Activated CD8-positive, alpha-beta T cell treated with anti-CD3 and anti-CD28 coated beads, Interleukin-2, amount 10 ng/mL, durations not matched to agents 7 days and 5 days (primary cell): ENCODE measurements around the gene SPHK1. TPM values are rescaled to one million over a fixed set of nuclear protein-coding genes. Genes with fewer than 3 reads are reported as not detected.
"Not testable (repeated sequence)": the region's sequence is repeated elsewhere in the genome, so short reads cannot be mapped to it uniquely, and the experiment has no call there.

Experiments used
- ATAC-seq: fragments of 150-1000 bp; cut with Tn5 transposase; one replicate; pipeline ENCODE4 v1.10.0; 2021; ENCODE audit warnings: moderate library complexity
- CTCF ChIA-PET: fragments of 350-600 bp; sonication (Branson Sonifier 250); formaldehyde crosslinking; loops from one replicate; lab custom pipeline; 2021; ENCODE audit warnings: antibody characterized with exemption; lab: Charles Lee
- POLR2A ChIA-PET: fragments of 350-600 bp; sonication (Branson Sonifier 250); formaldehyde crosslinking; loops from one replicate; lab custom pipeline; 2021; ENCODE audit warnings: antibody characterized with exemption; lab: Charles Lee
- DNase-seq: peaks from one replicate; pipeline ENCODE4 v3.0.0-alpha.2; 2020
- H3K27ac Mint-ChIP-seq: one replicate; pipeline ENCODE4 v1.8.0; 2021; ENCODE audit warnings: mild to moderate bottlenecking, mixed read lengths
- H3K27me3 Mint-ChIP-seq: one replicate; pipeline ENCODE4 v1.8.0; 2021; ENCODE audit warnings: low read depth, mixed read lengths
- H3K36me3 Mint-ChIP-seq: one replicate; pipeline ENCODE4 v1.8.0; 2021; ENCODE audit warnings: low read depth, mixed read lengths
- H3K4me1 Mint-ChIP-seq: one replicate; pipeline ENCODE4 v1.8.0; 2021; ENCODE audit warnings: low read depth, mixed read lengths
- H3K4me3 Mint-ChIP-seq: one replicate; pipeline ENCODE4 v1.8.0; 2021; ENCODE audit warnings: mild to moderate bottlenecking, mixed read lengths
- H3K9me3 Mint-ChIP-seq: one replicate; pipeline ENCODE4 v1.8.0; 2022; ENCODE audit warnings: mixed read lengths; ENCODE audit not compliant: insufficient read depth
- total RNA-seq, 2 experiments: library from RNA; stranded (reverse); gene quantifications; one replicate each; pipeline ENCODE4 v1.2.3, GENCODE V29; 2021

SPHK1 gene
- total RNA-seq, 2 experiments from 2014 or later, result 3.8 to 4.7 TPM

DNA sequence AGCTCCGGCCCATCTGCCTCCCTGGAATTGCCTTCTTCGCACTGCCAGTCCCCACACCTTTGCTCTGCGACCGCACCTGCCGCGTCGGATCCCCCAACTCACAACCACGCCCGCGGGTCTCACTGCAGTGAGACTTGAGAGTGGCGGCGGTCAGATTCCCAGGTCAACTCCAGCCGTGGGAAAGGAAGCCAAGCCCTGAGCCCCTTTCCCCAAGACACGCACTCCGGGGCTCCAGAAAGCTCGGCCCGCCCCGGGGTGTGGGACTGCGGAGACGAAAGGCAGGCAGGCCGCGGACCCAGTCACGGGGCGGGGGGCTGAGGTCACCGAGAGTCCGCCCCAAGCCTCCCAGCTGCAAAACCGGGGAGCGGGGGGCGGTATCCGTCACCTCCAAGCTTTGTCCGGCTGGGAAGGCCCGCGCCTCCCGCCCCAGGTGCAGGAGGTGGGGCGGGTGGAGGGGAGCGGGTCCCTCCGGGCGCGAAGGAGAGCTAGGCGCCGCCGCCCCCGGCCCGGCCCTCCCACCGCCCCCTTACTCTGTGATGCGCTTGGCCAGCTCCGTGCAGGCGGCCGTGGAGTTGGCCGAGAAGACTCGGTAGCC is 31.3 kb upstream of the SPHK1 start:
- ChIA-PET POLR2A (interaction anchor here (0.7 to 2.4 kb wide), 10 partner anchors 9 to 281 kb away, joined by 3 to 24 read pairs (median 4); partner anchors contain the start of genes RHBDF2, SPHK1 and SRP68), CTCF (interaction anchor here (0.6 to 4.2 kb wide), 13 partner anchors 10 to 457 kb away, joined by 3 to 35 read pairs (median 3); partner anchors contain the start of gene SPHK1)
- Mint-ChIP-seq H3K4me3 (peak overlapping the region; percentile 98), H3K27me3 (no peaks in the 10 kb centered on the region), H3K9me3 (no peaks in the 10 kb centered on the region), H3K4me1 (peaks cover 28% of the 10 kb centered on the region), H3K27ac (peak overlapping the region; percentile 100), H3K36me3 (peaks cover 15% of the 10 kb centered on the region)
- ATAC-seq (peak; percentile 12), DNase-seq (peak; percentile 31)

DNA sequence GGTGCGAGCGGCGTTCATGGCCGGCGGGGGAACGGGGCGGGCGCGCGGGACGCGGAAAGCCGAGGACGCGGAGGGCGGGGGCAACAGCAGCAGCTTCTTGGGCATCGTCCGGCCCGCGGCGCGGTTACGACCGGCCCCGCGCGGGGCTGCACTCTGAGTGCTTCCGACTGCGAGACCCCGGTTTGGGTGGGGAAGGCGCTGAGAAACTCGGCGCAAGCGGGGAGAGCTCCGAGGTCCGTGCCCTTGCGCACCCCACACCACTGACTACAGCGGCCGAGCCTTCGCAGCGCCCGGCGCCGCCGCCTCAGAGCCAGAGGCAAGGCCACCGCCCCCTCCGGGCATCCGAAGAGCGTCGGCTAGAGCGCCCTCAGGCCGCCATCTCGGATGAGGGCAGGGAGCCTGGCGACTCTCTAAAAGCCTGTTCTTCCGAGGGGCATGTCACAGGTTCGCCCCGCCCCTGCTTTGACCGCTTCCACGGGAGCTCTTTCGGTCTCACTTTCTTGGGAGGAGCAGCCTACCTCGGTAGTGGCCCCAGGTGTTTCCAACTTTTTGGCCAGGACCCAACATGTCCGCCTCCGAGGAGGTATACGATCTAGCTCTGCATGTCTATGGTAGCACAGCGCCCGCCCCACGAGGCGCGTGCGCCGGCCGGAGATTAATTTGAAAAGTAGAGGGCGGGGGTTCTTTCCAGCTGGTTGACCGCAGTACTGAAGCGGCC is 30.7 kb upstream of the SPHK1 start, which contains the start of gene PRPSAP1:
Gene PRPSAP1 (minus strand): TSS at position 318 of the 718 bp plus-strand sequence. CDS start 213 bp downstream, at position 105.
- Mint-ChIP-seq H3K27ac (peak within 1 kb of the TSS; percentile 100), H3K4me3 (peak within 1 kb of the TSS; percentile 98), H3K36me3 (peaks cover 15% of the 10 kb centered on the region), H3K4me1 (peaks cover 28% of the 10 kb centered on the region), H3K9me3 (no peaks in the 10 kb centered on the region), H3K27me3 (no peaks in the 10 kb centered on the region)
- CTCF ChIA-PET, result interaction anchor here (0.6 to 4.2 kb wide), 11 partner anchors 10 to 458 kb away, joined by 3 to 35 read pairs (median 3); partner anchors contain the start of gene SPHK1
- peak; percentile 97 for ATAC-seq
- POLR2A ChIA-PET, result interaction anchor here (0.7 to 2.4 kb wide), 12 partner anchors 8 to 360 kb away, joined by 3 to 24 read pairs (median 4); partner anchors contain the start of genes RHBDF2, SPHK1 and SRP68
- peak; percentile 88 for DNase-seq

DNA sequence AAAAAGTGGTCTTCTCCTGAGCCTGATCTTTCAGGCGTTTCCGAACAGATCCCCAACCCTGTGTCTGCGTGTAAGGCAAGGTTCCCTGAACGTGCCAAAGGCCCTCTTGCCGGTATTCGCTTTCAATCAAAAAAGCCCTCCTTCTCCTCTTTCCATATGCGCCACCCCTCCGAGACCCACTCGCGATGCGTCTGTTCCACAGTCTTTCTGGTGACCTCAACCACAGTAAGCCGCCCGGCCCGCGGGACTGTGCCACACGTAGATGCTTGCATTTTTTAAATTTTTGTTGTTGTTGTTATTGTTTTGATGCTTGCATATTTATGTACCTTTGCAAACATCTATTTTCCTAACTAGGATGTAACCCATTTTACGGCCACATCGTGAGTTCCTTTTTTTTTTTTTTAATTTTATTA is 30.1 kb upstream of the SPHK1 start:
- Mint-ChIP-seq H3K27ac (peak overlapping the region; percentile 100), H3K36me3 (peaks cover 15% of the 10 kb centered on the region), H3K27me3 (no peaks in the 10 kb centered on the region), H3K4me1 (peaks cover 28% of the 10 kb centered on the region), H3K4me3 (peak overlapping the region; percentile 98), H3K9me3 (no peaks in the 10 kb centered on the region)
- ATAC-seq, result no peak
- POLR2A ChIA-PET, result interaction anchor here (0.9 to 2.4 kb wide), 8 partner anchors 26 to 359 kb away, joined by 3 to 24 read pairs (median 4); partner anchors contain the start of genes SPHK1 and SRP68
- CTCF ChIA-PET, result interaction anchor here (0.6 to 4.2 kb wide), 10 partner anchors 9 to 162 kb away, joined by 3 to 35 read pairs (median 4); partner anchors contain the start of gene SPHK1
- DNase-seq, result no peak

DNA sequence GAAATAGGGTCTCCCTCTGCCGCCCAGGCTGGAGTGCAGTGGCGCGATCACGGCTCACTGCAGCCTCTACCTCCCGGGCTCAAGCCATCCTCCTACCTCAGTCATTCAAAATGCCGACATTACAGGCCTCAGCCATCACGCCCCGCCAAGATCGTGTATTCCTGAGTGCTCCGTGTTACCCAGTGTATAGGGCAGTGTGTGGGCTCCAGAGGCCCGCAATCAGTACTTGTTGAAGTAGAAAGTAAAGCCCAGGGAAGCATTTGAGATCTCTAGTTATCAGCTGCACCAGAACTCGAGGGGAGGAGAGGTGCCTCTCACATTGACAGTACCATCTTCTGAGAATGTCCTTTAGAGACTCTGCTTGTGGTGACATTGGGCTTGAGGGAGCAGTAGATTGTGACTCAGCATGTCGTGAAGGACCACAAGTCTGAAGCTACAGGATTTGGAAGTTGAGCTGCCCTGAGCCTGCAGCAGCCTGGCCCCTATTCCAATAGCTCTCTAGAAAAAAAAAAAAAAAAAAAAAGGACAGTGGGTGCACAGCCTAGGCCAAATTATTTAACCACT is 29.6 kb upstream of the SPHK1 start:
- CTCF ChIA-PET, result interaction anchor here (0.8 to 4.2 kb wide), 6 partner anchors 19 to 54 kb away, joined by 3 to 35 read pairs (median 4); partner anchors contain the start of gene SPHK1
- Mint-ChIP-seq H3K4me3 (peak overlapping the region; percentile 98), H3K9me3 (no peaks in the 10 kb centered on the region), H3K4me1 (peaks cover 28% of the 10 kb centered on the region), H3K27me3 (no peaks in the 10 kb centered on the region), H3K36me3 (peaks cover 15% of the 10 kb centered on the region), H3K27ac (peak overlapping the region; percentile 40)
- DNase-seq (no peak), ATAC-seq (no peak)
- POLR2A ChIA-PET, result no interaction called here

DNA sequence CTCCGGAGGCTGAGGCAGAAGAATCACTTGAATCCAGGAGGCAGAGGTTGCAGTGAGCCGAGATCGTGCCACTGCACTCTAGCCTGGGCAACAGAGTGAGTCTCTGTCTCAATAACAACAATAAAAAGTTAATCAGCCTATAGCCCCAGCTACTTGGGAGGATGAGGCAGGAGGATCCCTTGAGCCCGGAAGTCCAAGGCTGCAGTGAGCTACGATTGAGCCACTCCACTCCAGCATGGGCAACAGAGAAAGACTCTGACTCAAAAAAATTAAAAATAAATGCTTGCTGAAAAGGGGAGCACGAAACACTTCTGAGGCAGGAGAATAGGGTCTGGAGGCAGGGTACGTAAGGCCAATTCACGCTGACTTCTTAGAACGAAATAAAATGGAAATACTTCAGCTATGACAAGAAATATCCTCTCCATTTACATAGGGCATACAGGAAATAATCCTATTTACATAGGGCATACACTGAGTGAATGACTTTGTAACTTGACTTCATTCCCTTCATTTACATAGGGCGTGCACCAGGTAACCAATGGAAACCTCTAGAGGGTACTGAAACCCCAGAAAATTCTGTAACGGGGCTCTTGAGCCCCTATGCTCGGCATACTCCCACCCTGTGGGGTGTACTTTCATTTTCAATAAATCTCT is 27.5 kb upstream of the SPHK1 start:
- Mint-ChIP-seq H3K4me3 (no peak overlapping the region), H3K27ac (no peak overlapping the region), H3K27me3 (no peaks in the 10 kb centered on the region), H3K36me3 (peaks cover 7% of the 10 kb centered on the region), H3K9me3 (no peaks in the 10 kb centered on the region), H3K4me1 (peaks cover 20% of the 10 kb centered on the region)
- ATAC-seq (no peak), DNase-seq (no peak)
- ChIA-PET CTCF (interaction anchor here (1.2 to 1.7 kb wide), 3 partner anchors 9 to 52 kb away, joined by 3 to 4 read pairs (median 3); no protein-coding TSS in a partner anchor), POLR2A (interaction anchor here (0.6 kb wide), 1 partner anchor 330 kb away, joined by 3 read pairs; no protein-coding TSS in a partner anchor)

DNA sequence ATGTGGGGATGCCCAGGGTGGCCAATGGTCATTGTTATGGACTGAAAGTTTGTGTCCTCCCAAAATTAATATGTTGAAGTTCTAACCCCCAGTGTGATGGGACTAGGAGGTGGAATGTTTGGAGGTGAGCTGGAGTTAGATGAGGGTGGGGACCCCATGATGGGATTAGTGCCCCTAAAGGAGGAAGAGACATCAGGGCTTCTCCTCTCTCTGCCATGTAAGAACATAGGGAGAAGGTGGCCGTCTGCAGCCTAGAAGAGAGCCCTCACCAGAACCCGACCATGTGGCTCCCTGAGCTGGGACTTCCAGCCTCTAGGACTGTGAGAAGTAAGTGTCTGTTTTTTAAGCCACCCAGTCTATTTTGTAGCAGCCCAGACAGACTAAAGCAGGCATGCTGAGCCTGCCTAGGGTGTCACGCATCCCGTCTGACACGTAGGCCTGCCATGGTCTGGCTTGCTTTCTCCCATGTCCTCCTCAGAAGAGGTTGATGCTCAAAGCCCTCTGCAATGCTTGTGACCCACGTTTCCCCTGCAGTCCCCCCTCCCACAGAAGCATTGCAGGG is 26.7 kb upstream of the SPHK1 start:
- H3K36me3 Mint-ChIP-seq, result peaks cover 4% of the 10 kb centered on the region
- POLR2A ChIA-PET, result no interaction called here
- H3K4me3 Mint-ChIP-seq, result no peak overlapping the region
- H3K27ac Mint-ChIP-seq, result no peak overlapping the region
- no peak for DNase-seq
- H3K9me3 Mint-ChIP-seq, result no peaks in the 10 kb centered on the region
- no peak for ATAC-seq
- H3K27me3 Mint-ChIP-seq, result peaks cover 3% of the 10 kb centered on the region
- peaks cover 15% of the 10 kb centered on the region for H3K4me1 Mint-ChIP-seq
- CTCF ChIA-PET, result interaction anchor here (1.2 to 1.7 kb wide), 4 partner anchors 8 to 51 kb away, joined by 3 to 5 read pairs (median 4); no protein-coding TSS in a partner anchor

DNA sequence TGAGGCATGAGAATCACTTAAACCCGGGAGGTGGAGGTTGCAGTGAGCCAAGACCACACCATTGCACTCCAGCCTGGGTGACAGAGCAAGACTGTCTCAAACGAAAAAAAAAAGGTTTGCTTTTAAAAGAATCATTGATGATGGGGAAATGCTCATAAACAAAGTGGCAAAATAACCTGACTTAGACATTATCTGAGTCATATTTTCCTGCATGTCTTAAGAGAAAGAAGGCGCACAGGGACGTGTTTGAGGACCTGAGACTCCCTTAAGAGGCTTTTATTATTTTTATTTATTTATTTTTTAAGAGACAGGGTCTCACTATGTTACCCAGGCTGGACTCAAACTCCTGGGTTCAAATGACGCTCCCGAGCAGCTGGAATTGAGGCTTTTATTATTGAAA is 25.0 kb upstream of the SPHK1 start:
- ChIA-PET POLR2A (no interaction called here), CTCF (no interaction called here)
- ATAC-seq (no peak), DNase-seq (no peak)
- Mint-ChIP-seq H3K4me1 (peaks cover 7% of the 10 kb centered on the region), H3K9me3 (no peaks in the 10 kb centered on the region), H3K4me3 (no peak overlapping the region), H3K27ac (no peak overlapping the region), H3K36me3 (no peaks in the 10 kb centered on the region), H3K27me3 (peaks cover 3% of the 10 kb centered on the region)

DNA sequence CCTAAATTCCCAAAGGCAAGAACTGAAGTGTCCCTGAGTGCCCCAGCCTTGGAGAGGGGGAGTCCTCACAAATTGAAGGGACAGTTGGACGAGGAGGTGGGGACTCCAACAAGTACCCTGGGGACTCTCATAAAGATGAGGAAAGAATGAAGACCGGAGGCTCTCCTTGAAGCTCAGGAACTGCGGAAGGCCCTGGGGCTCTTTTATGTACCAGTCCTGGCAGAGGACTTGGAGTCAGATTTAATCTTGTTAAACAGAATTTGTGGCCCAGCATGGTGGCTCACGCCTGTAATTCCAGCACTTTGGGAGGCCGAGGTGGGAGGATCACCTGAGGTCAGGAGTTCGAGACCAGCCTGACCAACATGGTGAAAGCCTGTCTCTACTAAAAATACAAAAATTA is 24.6 kb upstream of the SPHK1 start:
- POLR2A ChIA-PET, H3K27me3 Mint-ChIP-seq, H3K4me3 Mint-ChIP-seq, DNase-seq, ATAC-seq, H3K36me3 Mint-ChIP-seq, H3K4me1 Mint-ChIP-seq, H3K9me3 Mint-ChIP-seq, H3K27ac Mint-ChIP-seq: not testable (repeated sequence)
- CTCF ChIA-PET, result interaction anchor here (0.7 kb wide), 1 partner anchor 16 kb away, joined by 3 read pairs; no protein-coding TSS in a partner anchor

DNA sequence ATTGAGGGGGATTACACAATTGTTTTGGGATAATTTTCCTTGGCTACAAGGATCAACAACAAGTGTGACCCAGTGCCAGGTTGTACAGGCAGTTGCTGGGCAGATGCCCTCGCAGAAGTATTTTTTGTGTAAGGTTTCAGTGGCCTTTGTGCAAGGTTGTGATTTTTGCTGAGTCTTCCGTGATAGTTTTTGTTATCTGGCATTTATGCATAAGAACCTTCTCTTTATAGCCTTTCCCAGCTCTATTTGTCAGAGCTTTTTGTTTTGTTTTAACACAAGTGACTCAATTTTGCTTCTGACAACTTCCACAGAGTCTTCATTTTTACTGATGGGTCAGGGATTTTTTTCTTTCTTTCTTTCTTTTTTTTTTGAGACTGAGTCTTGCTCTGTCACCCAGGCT is 23.9 kb upstream of the SPHK1 start:
- Mint-ChIP-seq H3K4me3 (no peak overlapping the region), H3K27ac (no peak overlapping the region), H3K4me1 (no peaks in the 10 kb centered on the region), H3K9me3 (no peaks in the 10 kb centered on the region), H3K36me3 (no peaks in the 10 kb centered on the region), H3K27me3 (peaks cover 3% of the 10 kb centered on the region)
- ChIA-PET POLR2A (no interaction called here), CTCF (interaction anchor here (0.7 kb wide), 1 partner anchor 15 kb away, joined by 3 read pairs; no protein-coding TSS in a partner anchor)
- no peak for DNase-seq
- no peak for ATAC-seq

DNA sequence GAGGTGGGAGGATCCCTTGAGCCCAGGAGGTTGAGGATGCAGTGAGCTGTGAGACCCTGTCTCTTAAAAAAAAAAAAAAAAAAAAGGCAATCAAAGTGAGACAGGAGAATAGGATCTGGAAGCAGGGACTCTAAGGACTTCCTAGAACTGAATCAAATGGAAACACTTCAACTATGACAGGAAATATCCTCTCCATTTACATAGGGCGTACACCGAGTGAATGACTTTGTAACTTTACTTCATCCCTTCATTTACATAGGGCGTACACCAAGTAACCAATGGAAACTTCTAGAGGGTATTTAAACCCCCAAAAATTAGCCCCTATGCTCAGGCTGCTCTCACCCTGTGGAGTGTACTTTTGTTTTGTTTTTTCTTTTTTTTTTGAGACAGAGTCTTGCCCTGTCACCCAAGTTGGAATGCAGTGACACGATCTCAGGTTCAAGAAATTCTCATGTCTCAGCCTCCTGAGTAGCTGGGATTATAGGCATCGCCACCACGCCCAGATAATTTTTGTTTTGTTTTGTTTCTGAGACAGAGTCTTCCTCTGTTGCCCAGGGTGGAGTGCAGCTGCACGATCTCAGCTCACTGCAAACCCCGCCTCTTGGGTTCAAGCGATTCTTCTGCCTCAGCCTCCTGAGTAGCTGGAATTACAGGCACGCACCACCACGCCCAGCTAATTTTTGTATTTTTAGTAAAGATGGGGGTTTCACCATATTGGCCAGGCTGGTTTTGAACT is 21.1 kb upstream of the SPHK1 start:
- POLR2A ChIA-PET, result no interaction called here
- Mint-ChIP-seq H3K9me3 (no peaks in the 10 kb centered on the region), H3K36me3 (no peaks in the 10 kb centered on the region), H3K4me3 (no peak overlapping the region), H3K27me3 (peaks cover 3% of the 10 kb centered on the region), H3K27ac (no peak overlapping the region), H3K4me1 (no peaks in the 10 kb centered on the region)
- ATAC-seq (no peak), DNase-seq (no peak)
- CTCF ChIA-PET, result interaction anchor here (0.9 to 5.1 kb wide), 4 partner anchors 9 to 35 kb away, joined by 3 to 27 read pairs (median 10); partner anchors contain the start of genes PRPSAP1 and SPHK1
